Mesenteric fat pad (tissue), 1 donor: ENCODE results near the gene CRADD. TPM values are rescaled to one million over a fixed set of nuclear protein-coding genes. Genes with fewer than 3 reads are reported as not detected.
"Not testable (repeated sequence)": the region's sequence is repeated elsewhere in the genome, so short reads cannot be mapped to it uniquely, and the experiment has no call there.

Experiments
- DNase-seq: peaks from one replicate; pipeline ENCODE4 v3.0.0-alpha.2; 2020; ENCODE audit warnings: low spot score
- total RNA-seq: library from RNA; stranded (reverse); fragmentation: NEBNext Ultra II Directional; extraction: Animal tissue kit (Norgen Biotek cat#: 25700); gene quantifications from one replicate; pipeline ENCODE4 v1.2.1, GENCODE V29; 2021
- donor health status: DM: yes; HTN: yes; CAD: no.

Gene CRADD
- total RNA-seq, 1 donor from 2014 or later: 20.4 TPM

DNA sequence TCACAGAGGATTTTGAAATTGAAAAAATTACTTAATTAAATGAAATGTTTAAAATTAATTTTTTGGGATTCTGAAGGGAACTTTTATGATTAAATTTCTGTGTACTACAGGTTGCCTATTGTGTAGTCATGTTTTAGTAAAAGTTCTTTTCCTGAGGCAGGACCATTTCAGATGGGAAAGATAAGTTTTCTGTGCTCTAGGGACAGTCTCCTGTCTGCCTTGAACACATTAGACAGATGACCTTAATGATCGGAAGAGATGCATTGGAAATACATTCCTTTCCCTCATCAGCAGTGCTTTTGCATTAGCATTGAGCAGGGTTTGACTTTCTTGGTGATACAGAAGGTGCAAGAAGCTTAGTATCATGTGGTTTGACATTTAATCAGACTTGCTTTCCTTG is 28.1 kb downstream of the CRADD start:
- DNase-seq: no peak

DNA sequence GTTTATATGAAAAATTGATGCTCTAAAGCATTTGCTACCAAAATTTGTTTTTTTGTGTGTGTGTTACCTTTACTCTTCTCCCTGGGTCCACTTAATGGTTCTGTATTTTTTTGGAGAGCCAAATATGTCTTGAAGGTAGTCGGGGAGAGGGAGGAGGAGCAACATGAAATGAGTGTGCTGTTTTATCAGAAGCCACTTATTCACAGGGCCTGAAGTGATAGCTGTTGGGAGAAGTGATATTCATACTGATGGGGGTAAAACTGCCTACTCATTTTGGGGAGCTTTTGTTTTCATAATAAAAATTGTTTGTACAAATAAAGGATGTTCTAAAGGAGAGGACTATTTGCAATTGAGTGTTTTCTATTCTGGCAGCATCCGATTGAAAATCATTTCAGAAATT is 29.2 kb downstream of the CRADD start:
- DNase-seq: no peak

DNA sequence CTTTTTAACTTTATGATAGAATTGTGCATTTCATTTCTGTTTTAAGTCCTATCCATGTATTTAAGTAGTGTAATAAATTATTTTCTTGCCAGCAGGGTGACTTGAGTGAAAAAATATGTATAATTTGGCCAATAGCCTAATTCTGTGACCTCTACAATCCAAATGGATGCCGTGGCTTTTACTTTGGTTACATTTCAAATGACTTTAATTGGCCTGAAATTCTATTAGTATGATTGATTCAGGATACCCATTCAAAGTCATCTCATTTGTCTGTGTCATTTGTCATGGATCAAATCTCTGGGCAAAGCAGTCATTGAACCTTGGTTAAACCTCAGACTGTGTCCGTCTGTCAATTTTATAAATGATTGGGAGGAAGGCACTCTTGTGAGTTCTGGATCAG is 29.6 kb downstream of the CRADD start:
- no peak for DNase-seq

DNA sequence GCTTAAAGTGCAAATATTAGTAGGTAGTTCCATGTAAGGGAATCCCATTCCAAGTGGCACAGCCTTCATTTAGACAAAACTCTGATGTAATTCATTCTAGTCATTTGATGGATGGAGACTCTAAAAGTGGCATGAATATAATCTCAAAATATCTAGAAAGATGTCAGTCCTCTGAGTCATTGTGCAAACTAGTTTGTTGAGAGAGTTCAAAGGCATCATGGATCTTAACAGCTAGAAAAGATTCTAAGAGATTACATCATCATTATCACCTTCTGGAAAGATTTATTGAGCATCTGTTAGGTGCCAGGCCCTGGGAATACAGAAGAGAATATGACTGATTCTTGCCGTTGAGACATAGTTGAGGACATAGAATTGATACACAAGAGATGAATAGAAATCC is 30.7 kb downstream of the CRADD start:
- no peak for DNase-seq

DNA sequence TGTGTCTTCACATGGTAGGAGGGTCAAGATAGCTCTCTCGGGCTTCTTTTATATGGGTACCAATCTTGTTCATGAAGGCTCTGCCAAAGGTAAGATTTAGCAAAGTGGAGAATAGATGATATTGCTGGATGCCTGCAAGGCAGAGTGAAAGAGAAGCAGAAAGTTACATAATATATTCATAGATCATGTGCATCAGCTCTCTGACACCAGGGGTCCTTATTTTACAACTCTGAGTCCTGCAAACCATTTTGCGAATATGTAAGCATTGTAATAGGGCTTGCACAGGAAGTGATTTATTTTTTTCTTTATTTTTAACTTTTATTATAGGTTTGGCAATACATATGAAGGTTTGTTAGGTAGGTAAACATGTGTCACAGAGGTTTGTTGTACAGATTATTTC is 31.8 kb downstream of the CRADD start:
- DNase-seq: no peak

DNA sequence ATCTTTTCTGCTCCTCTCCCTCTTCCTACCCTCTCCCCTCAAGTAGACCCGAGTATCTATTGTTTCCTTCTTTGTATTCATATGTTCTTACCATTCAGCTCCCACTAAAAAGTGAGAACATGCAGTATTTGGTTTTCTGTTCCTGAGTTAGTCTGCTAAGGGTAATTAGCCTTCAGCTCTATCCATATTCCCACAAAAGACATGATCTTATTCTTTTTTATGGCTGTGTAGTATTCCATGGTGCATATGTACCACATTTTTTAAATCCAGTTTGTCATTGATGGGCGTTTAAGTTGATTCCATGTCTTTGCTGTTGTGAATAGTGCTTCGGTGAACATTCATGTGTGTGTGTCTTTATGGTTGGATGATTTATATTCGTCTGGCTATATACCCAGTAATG is 32.2 kb downstream of the CRADD start:
- DNase-seq: no peak

DNA sequence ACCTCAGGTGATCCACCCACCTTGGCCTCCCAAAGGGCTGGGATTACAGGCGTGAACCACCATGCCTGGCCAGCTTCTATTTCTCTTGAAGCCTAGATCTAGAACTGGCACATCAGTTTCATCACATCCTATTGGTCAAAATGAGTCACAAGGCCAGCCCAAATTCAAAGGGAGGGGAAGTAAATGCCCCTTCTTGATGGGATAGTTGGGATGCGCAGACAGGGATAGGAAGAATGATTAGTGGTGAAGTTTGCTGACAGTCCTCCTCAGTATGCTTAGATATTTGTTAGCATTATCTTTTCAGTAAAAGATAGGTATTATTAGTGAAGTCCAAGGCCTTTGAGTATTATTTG is 33.4 kb downstream of the CRADD start:
- no peak for DNase-seq

DNA sequence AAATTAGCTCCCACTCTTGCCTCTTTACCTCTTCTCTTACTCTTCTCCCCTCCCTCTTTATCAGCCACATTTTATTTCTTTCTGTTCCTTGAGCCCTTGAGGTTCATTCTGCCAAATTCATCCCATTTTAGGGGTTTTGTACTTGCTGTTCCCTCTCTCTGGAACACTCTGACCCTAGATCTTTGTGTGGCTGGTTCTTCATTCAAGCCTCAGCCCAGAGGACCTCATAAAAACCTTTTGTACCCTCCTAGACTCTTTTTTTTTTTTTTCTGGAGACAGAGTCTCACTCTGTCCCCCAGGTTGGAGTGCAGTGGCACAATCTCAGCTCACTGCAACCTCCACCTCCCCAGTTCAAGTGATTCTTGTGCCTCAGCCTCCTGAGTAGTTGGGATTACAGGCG is 34.3 kb downstream of the CRADD start:
- DNase-seq: not testable (repeated sequence)

DNA sequence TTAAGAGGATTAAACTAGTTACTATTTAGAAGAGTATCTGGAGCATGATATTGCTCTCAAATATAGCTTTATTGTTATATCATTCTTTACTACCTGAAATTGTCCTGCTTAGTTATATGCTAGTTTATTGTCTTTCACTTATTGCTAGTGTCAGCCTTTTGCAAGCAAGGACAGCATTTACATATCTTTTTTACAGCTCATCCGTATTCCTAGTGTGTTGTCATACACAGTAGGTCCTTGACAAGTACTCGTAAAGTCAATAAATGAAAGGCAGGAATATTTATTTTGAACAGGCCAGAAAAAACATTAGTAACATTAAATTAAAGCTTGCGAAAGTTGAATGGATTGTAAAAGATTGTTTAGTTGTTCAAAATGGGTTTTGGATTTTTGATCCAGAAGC is 35.0 kb downstream of the CRADD start:
- no peak for DNase-seq

DNA sequence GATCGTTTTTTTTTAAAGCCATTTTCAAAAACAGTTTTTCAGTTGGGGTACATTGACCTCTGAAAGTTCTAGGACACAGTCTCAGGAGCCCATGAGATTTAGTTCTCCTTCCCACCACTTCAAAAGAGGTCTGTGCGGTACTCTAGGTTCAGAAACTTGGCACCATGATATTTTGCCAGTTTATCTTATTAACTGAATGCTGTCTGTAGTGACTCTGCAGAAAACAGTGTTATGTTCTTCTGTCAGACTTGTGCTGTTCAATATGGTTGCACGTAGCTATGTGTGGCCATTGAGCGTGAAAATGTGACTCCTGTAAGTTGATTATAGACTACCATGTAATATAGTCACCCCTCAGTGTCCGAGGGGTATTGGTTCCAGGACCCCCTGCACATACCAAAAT is 35.9 kb downstream of the CRADD start:
- no peak for DNase-seq

DNA sequence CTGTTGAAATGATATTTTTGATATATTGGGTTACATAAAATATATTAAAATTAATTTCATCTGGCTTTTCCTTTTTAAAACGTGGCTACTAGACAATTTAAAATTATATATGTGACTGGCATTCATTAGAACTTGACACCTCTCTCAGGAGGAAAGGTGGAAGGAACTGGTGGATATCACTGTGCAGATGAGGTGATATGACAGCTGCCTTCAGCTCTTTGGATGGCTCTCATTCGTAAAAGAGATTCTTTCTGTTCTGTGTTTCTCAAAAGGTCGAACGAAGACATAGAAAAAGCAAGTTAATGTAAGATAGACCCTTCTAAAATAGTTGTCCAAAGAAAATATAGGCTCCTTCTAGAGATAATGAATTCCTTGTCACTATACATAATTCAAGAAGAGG is 36.6 kb downstream of the CRADD start:
- DNase-seq: no peak

DNA sequence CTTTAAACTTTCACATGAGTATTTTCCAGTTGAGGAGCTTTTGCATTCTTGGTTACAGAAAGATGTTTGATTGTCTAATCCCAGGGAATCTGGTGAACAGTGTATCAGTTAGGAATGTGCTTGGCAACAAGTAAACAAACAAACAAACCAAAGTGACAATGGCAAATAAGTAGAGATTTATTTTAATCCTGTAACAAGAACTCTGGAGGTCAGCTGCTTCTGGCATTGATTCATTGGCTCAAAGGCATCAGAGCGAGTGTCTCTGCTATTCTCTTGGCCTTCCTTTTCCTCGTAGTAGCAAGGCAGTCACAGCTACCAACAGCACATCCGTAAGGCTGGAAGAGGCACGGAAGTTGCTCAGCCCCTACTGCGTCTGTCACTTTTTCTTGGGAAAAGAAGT is 37.2 kb downstream of the CRADD start:
- DNase-seq: no peak

DNA sequence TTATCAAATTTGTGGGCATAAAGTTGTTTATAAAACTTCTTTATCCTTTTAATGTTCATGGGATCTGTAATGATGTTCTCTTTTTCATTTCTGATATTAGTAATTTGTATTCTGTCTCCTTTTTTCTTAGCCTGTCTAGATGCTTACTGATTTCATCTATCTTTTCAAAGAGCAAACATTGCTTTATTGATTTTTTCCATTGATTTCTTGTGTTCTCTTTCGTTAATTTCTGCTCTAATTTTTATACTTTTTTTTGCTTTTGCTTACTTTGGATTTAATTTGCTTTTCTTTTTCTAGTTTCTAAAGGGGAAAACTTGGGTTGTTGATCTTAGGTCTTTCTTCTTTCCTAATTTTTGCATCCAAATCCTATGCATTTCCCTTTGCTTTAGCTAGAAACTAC is 42.5 kb downstream of the CRADD start:
- no peak for DNase-seq

DNA sequence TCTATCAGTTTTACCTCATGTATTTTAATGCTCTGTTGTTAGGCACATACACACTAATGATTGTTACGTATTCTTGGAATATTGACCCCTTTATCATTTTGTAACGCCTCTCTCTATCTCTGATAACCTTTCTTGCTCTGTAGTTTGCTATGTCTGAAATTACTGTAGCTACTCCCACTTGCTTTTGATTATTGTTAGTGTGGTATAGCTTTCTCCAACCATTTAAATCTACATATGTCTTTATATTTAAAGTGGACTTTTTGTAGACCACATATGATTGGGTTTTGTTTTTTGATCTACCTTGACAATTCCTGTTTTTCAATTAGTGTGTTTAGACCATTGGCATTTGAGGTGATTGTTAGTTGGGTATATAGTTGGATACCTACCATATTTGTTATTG is 43.4 kb downstream of the CRADD start:
- no peak for DNase-seq

DNA sequence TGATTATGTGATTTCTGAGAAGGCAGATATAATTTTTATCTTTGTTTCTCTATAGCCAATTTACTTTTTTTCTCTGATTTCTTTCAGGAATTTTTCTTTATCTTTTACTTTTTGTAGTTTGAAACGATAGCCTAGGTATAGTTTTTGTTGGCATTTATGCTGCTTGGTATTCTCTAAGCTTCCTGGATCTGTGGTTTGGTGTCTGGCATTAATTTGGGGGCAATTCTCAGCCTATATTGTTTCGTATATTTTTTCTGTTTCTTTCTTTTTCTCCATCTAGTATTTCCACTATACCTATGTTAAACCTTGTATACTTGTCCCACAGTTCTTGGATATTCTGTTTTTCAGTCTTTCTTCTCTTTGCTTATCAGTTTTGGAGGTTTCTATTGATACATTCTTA is 45.0 kb downstream of the CRADD start:
- DNase-seq: no peak

DNA sequence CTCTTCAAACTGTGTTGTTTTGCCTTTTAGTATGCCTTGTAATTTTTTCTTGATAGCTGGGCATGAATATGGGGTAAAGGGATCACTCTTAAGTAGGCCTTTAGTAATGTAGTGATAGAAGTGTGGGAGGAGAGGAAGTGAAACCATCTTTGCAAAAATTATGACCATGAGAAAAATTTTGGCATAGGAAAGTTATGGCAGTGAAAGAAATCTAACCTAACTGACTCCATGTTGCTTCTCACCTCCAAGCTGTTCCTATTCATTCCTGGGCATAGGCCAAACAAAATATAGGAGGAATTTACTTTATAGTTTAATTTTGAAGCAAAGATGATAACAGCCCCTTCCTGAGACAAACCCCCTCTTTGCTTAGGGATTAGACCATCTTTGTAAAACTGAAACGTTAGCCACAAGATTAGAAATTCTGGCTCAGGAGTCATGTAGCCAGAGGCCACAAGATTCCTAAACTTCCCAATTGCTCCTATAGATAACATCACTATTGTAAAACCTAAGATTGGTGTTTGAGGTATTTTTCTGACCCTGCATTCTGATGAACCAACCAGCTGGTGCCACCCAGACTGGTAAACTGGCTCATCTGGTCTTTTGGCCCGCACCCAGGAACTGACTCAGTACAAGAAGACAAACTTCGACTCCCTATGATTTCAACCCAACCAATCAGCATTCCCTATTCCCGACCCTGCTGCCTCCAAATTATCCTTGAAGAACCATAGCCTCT is 45.8 kb downstream of the CRADD start:
- no peak for DNase-seq

DNA sequence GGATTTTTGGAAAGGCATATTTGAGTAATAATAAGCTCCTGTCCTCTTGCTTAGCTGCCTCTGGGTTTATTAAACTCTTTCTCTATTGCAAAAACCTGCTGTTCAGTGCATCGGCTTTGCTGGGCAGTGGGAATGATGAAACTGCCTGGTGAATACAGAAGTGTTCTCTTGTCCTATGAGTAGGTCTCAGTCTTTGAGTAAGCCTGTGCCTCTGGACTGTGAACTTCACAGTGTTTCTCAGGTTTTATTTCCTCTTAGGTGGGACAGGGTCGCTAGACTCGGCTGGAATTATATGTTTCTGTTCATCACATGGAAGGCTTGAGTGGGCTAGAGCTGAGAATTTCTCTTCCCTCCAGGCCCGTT is 46.4 kb downstream of the CRADD start:
- DNase-seq: no peak

DNA sequence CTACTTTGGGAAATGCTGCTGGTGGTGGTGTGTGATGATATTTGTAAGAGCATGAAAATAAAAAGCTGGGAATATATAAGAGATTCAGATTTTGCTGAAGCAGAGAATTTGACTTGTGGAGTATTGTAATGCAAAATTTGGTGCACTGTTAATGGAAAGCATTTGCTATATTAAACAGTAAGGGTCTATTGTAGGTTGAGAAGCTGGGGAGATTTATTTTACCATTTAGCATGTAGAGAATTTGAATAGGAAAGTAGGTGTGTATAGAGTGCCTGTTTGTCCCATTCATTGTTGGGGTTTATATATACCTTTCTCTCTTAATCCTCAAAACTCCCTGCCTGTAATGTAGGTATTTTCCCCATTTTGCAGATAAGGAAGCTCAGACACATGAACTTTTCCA is 48.4 kb downstream of the CRADD start:
- no peak for DNase-seq

DNA sequence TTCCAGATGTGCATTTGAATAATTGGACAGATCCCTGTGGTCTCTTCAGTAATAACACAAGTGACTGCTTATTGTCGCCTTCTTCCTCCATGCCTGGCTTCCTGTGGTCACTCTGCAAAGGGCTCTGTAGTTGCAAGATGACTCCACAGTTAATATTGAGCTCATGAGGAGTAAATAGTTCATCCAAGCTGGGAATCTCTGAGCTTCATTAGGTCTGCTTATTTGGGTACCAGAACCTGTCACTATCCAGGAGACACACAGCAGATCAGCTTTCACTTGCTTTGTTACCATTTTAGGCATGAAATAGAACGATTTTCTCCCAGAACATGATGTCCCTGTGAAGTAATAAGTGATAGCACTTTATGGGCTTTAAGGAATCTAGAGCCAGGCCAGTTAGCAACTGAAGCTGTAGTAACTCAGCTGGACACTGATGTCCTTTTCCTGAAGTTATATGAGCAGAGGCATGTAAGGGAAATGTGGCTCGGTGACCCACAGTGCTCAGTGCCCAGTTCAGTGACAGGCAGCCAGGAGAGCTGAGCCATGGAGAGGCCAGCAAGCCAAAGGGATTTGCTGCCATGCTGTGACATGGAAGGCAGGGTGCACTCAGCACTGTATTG is 50.1 kb downstream of the CRADD start:
- DNase-seq: no peak

DNA sequence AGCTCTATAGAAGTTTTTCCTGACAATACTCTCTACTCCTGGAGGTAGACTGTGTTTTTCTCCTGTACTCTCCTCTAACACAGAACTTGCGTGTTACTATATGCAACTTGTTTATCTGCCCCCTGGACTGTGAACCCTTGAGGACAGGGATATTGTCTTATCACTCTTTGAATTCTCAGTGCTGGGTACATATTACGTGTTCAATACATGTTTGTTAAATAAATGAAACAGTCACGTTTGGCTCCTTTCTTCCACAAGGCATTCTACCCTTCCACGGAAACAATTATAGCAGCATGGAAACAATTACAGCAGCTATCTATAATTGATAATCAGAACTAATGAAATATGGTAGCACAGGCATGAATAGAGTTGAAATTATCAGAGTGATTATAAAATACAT is 50.7 kb downstream of the CRADD start:
- DNase-seq: no peak

DNA sequence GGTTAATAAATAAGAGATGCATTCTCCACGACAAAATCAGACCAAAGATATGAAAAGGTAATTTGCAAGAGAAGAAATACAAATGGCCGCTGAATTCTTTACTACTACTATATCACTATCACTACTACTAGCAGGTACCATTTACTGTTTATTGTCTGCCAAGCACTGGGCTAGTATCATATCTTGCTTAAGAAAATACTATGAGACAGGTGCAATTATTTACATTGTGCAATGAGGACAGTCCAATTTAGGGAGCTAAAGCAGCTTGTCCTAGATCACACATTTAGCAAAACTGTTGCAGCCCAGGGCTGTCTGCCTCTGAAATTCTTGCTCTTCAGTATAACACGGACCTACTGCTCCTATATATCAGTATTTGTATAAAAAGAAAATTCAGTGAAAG is 52.8 kb downstream of the CRADD start:
- no peak for DNase-seq

DNA sequence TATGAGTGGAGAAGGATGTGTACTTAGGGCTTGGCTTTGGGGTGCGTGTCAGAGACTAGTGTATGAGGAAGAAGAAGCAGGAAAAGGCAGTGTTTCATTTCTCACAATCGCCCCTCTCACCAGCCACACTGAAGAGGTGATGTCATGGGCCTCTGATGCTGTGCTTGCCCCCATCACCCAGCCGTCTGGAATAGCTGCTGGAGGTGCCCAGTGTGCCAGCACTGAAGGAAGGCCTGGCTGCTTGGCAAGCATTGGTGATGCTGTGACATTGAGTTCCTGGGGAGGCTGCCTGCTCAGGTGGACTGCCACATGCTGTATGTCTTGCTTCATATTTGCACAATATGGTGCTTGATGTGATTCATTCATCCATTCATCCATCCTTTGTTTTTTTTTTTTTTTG is 56.2 kb downstream of the CRADD start:
- DNase-seq: no peak

DNA sequence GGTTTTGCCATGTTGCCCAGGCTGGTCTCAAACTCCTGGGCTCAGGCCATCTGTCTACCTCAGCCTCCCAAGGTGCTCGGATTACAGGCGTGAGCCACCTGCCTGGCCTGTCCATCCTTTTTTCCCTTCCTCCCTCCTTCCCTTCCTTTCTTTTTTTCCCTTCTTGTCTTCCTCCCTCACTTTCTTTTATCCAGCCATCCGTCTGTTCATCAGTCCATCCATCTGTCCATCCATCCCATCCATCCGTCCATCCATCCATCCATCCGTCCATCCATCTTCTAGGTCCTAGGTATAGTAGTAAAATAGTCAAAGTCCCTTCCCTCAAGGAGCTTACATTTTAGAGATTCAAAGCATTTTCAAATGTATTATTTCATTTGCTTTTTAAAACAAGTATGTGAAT is 56.8 kb downstream of the CRADD start:
- DNase-seq: no peak

DNA sequence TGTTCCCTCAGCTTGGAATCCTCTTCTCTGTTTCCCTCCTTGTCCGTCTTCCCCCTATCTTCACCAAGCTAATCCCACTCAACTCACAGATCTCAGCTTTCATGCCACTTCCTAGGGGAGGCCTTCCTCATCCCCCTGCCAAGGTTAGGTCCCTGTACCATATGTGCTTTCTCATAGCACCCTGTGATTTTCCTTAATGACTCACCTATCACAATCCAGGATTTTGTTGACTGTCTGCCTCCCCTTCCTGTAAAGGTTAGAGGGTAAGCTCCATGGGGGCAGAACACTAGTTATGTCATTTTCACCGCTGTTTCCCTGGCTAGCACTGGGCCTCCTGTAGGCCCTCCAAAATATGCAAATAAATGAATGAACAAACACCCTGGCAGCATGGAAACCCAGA is 57.6 kb downstream of the CRADD start:
- no peak for DNase-seq
